B cell (primary cell): ENCODE data around the gene LRRC63. TPM values are rescaled to one million over a fixed set of nuclear protein-coding genes. Genes with fewer than 3 reads are reported as not detected.

Experiments used
- ATAC-seq: fragments of 200-7000 bp; cut with Tn5 transposase; one replicate; pipeline ENCODE4 v1.10.0; 2021; ENCODE audit warnings: low read depth, mild to moderate bottlenecking, moderate number of reproducible peaks, moderate library complexity
- CTCF ChIA-PET: fragments of 350-600 bp; sonication (Branson Sonifier 250); formaldehyde crosslinking; loops from one replicate; lab custom pipeline; 2021; ENCODE audit warnings: antibody characterized with exemption, inconsistent platforms; lab: Charles Lee
- POLR2A ChIA-PET: fragments of 350-600 bp; sonication (Branson Sonifier 250); formaldehyde crosslinking; loops from one replicate; lab custom pipeline; 2021; ENCODE audit warnings: antibody characterized with exemption; lab: Charles Lee
- DNase-seq: peaks from one replicate; pipeline ENCODE4 v3.0.0; 2013
- H2AFZ ChIP-seq: 2 replicates; pipeline ENCODE4 v1.6.1; 2012; ENCODE audit warnings: mild to moderate bottlenecking, low read depth, low read length; ENCODE audit not compliant: insufficient read depth, poor library complexity, severe bottlenecking
- H3K27ac ChIP-seq, 2 donors: 1 replicate in 1 of 2; 2 replicates in 1 of 2; pipeline ENCODE4 v1.5.1; 2012 to 2013; ENCODE audit warnings: low read length in 2 of 2, mild to moderate bottlenecking in 2 of 2, moderate library complexity in 1 of 2
- H3K27me3 ChIP-seq, 4 experiments: fragments of 200-600 bp in 1 of 4; sonication (generic) in 1 of 4; replicated peaks in 1 of 4; 1 replicate in 2 of 4; 2 replicates in 2 of 4; pipeline versions ENCODE4 v1.6.1 to v1.7.0; 2013 to 2016; ENCODE audit warnings: low read length in 3 of 4, mild to moderate bottlenecking in 2 of 4, mixed read lengths in 1 of 4, moderate library complexity in 1 of 4; ENCODE audit not compliant: insufficient read depth in 4 of 4, control insufficient read depth in 3 of 4; ENCODE audit errors: control extremely low read depth in 1 of 4
- H3K36me3 ChIP-seq, 2 experiments: replicated peaks in 1 of 2; 1 replicate in 1 of 2; 2 replicates in 1 of 2; pipeline versions ENCODE4 v1.6.1 to v1.7.1; 2013; ENCODE audit warnings: low read length in 1 of 2; ENCODE audit not compliant: insufficient read depth in 2 of 2, control insufficient read depth in 1 of 2; ENCODE audit errors: control extremely low read depth in 1 of 2, extremely low read depth in 1 of 2
- H3K4me1 ChIP-seq, 2 donors: fragments of 200-600 bp in 1 of 2; sonication (generic) in 1 of 2; 1 replicate in 1 of 2; 2 replicates in 1 of 2; pipeline versions ENCODE4 v1.5.1 to v1.6.1; 2013 to 2017; ENCODE audit warnings: low read length in 2 of 2; ENCODE audit not compliant: control insufficient read depth in 2 of 2, insufficient read depth in 2 of 2
- H3K4me2 ChIP-seq: replicated peaks from 2 replicates; pipeline ENCODE3; 2012; ENCODE audit warnings: mild to moderate bottlenecking, low read depth, low read length; ENCODE audit not compliant: poor library complexity, severe bottlenecking
- H3K4me3 ChIP-seq, 5 experiments: fragments of 200-600 bp in 1 of 5; sonication (generic) in 1 of 5; 1 replicate in 3 of 5; 2 replicates in 2 of 5; pipeline versions ENCODE4 v1.5.1 to v1.7.0; 2011 to 2016; ENCODE audit warnings: low read length in 4 of 5, mild to moderate bottlenecking in 4 of 5, low read depth in 2 of 5, control low read depth in 1 of 5, moderate library complexity in 1 of 5; ENCODE audit not compliant: insufficient read depth in 1 of 5; ENCODE audit errors: control extremely low read depth in 1 of 5, extremely low read depth in 1 of 5
- H3K79me2 ChIP-seq: fragments of 200-600 bp; sonication (generic); one replicate; pipeline ENCODE4 v1.6.0; 2016; ENCODE audit warnings: low read length; ENCODE audit not compliant: control insufficient read depth, insufficient read depth
- H3K9ac ChIP-seq: fragments of 200-600 bp; sonication (generic); 2 replicates; pipeline ENCODE4 v1.6.1; 2017; ENCODE audit warnings: mild to moderate bottlenecking, low read length, moderate library complexity
- H3K9me3 ChIP-seq, 3 donors: one replicate each; pipeline versions ENCODE4 v1.6.1 to v1.7.1; 2013; ENCODE audit warnings: low read length in 2 of 3; ENCODE audit not compliant: control insufficient read depth in 2 of 3, insufficient read depth in 1 of 3; ENCODE audit errors: control extremely low read depth in 1 of 3
- H4K20me1 ChIP-seq: 2 replicates; pipeline ENCODE4 v1.6.0; 2012; ENCODE audit warnings: mild to moderate bottlenecking, low read length; ENCODE audit not compliant: insufficient read depth, control insufficient read depth, poor library complexity, severe bottlenecking
- H3K27ac Mint-ChIP-seq: one replicate; pipeline ENCODE4 v1.8.0; 2021; ENCODE audit warnings: mixed read lengths
- H3K27me3 Mint-ChIP-seq: one replicate; pipeline ENCODE4 v1.8.0; 2021; ENCODE audit warnings: mixed read lengths
- H3K4me1 Mint-ChIP-seq: one replicate; pipeline ENCODE4 v1.8.0; 2021; ENCODE audit warnings: mixed read lengths
- H3K4me3 Mint-ChIP-seq: one replicate; pipeline ENCODE4 v1.8.0; 2021; ENCODE audit warnings: mixed read lengths
- H3K9me3 Mint-ChIP-seq: one replicate; pipeline ENCODE4 v1.8.0; 2022; ENCODE audit warnings: mixed read lengths; ENCODE audit not compliant: insufficient read depth
- CTCF ChIP-seq: fragments of 200-600 bp; IDR thresholded peaks from one replicate; pipeline ENCODE4 v1.8.0; 2022; ENCODE audit warnings: antibody characterized with exemption, mild to moderate bottlenecking
- EZH2 ChIP-seq: IDR thresholded peaks from 2 replicates; pipeline ENCODE4 v1.6.1; 2012; ENCODE audit warnings: borderline replicate concordance, low read depth, mild to moderate bottlenecking, moderate library complexity, low read length; ENCODE audit not compliant: insufficient read depth, poor library complexity, severe bottlenecking
- WGBS: methylation state at CpG from one replicate; pipeline ENCODE4 v1.1.5; 2013; ENCODE audit warnings: missing lambda C conversion rate; ENCODE audit not compliant: insufficient coverage; 5-methylcytosine and 5-hydroxymethylcytosine counted together
- intact Hi-C: fragments of 100-400 bp; cut with micrococcal nuclease; formaldehyde crosslinking; loops from one replicate; pipeline ENCODE4 v1.10.0; 2022
- polyA plus RNA-seq: library from polyadenylated mRNA; depleted of rRNA; stranded (reverse); fragments of >200 nt; gene quantifications from 2 replicates; pipeline ENCODE4 v1.2.3, GENCODE V29; 2012
- total RNA-seq, 2 donors: library from RNA; stranded (reverse); fragments of 120-200 nt in 1 of 2; gene quantifications; 1 replicate in 1 of 2; 2 replicates in 1 of 2; pipeline versions ENCODE4 v1.2.3 to v1.2.4, GENCODE V29; 2013 to 2022

The LRRC63 gene
- total and polyA plus RNA-seq, 2 donors (not counting 1 experiment from before 2014, with no cell fraction given): 0.06 to 0.25 TPM

DNA sequence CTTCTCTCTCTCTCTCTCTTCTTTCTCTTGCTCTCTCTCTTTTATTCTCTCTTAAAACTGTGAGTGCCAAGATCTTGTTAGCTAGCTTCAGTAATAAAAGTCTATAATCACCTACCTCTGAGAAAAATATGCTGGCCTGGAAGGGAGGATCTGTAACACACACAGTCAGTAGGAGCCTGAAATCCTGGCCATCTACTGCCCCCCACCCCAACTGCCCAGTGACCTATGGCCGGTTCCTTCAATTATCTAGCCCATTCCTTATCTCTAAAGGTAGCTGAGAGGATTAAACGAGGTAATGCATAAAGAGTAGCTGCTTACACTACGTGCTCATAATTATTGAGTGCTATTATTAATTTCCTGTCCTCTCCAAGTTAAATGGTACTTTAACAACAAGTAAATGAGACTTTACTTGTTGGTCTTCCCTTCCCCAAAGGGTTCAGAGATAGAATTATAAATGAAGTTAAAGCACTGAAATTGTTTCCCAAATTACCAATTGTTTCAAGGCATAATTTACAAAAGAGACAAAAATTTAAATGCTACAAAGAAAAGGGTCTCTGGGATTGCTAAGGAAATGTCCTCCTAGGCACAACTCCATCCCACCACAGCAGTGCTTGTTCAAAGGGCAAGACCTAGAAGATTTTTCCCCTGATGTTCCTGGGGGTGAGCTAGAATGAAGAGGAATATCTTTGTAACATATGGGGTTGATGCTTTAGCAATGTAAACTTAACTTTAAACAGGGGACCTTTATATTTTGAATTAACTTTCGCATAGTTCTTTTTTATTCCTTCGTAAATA, 31.6 kb upstream of the LRRC63 start:
- CTCF ChIA-PET: interaction anchor here (1.4 to 17.4 kb wide), 4 partner anchors 8 to 20 kb away, joined by 4 to 225 read pairs (median 14); no protein-coding TSS in a partner anchor
- Histone ChIP-seq H3K27me3 (no peaks in the 10 kb centered on the region), H3K36me3 (peaks cover 0 to 3% of the 10 kb centered on the region in 2 experiments), H3K27ac (peak overlapping the region; percentile 79 to 91), H3K4me2 (peak overlapping the region; percentile 90), H3K79me2 (peaks cover 96% of the 10 kb centered on the region), H3K4me3 (peak overlapping the region; percentile 81 to 99 (median 95)), H2AFZ (no peak overlapping the region), H3K4me1 (peaks cover 61% of the 10 kb centered on the region in 2 donors), H3K9ac (peak overlapping the region; percentile 92), H4K20me1 (peaks cover 21% of the 10 kb centered on the region), H3K9me3 (no peaks in the 10 kb centered on the region)
- ATAC-seq (no peak), DNase-seq (no peak)
- H3K9me3 Mint-ChIP-seq: no peaks in the 10 kb centered on the region
- peak overlapping the region; percentile 87 for H3K27ac Mint-ChIP-seq
- POLR2A ChIA-PET: interaction anchor here (0.6 kb wide), 1 partner anchor 18 kb away, joined by 3 read pairs; no protein-coding TSS in a partner anchor
- H3K4me1 Mint-ChIP-seq: peaks cover 76% of the 10 kb centered on the region
- H3K4me3 Mint-ChIP-seq: peak overlapping the region; percentile 98
- no peaks in the 10 kb centered on the region for H3K27me3 Mint-ChIP-seq
- intact Hi-C loops: loop anchor here (5.0 to 10.0 kb wide), 8 partner anchors 33 to 1263 kb away; partner anchors contain the start of genes ESD, LRCH1 and SLC25A30
- TF ChIP-seq CTCF: no peak
- no peak for TF ChIP-seq EZH2
- no CpG with 5 or more reads among the region's 5 CpGs for WGBS
